Measurements from ENCODE around the gene TMEM192.
"Not testable (repeated sequence)": the region's sequence is repeated elsewhere in the genome, so short reads cannot be mapped to it uniquely, and the experiment has no call there.

Gene TMEM192

GRCh38 chr4:165094873-165095272 lies 17.8 kb downstream of the TMEM192 start:
- Histone ChIP-seq H3K4me1 (ENCODE audit: control insufficient read depth, insufficient read depth, low read length, poor library complexity, severe bottlenecking) (no peaks in the 10 kb centered on the region), H3K36me3 (ENCODE audit: control insufficient read depth, insufficient read depth, low read length) (peaks cover 13% of the 10 kb centered on the region), H3K27ac (ENCODE audit: low read depth, low read length, severe bottlenecking) (no peak overlapping the region), H3K9me3 (ENCODE audit: control insufficient read depth, low read length) (no peaks in the 10 kb centered on the region), H3K4me3 (ENCODE audit: extremely low read depth, insufficient read depth, low read length, poor library complexity, severe bottlenecking) (no peak overlapping the region)
- WGBS, 2 experiments (ENCODE audit: insufficient coverage in 2 of 2), result 100% methylated on average over 1 to 2 of the region's 3 CpGs

- H3K4me3 ChIP-seq (ENCODE audit: extremely low read depth, insufficient read depth, low read length, poor library complexity, severe bottlenecking); H3K4me1 ChIP-seq (ENCODE audit: control insufficient read depth, insufficient read depth, low read length, poor library complexity, severe bottlenecking); H3K9me3 ChIP-seq (ENCODE audit: control insufficient read depth, low read length); H3K27ac ChIP-seq (ENCODE audit: low read depth, low read length, severe bottlenecking): not testable (repeated sequence)
- peaks cover 27% of the 10 kb centered on the region for H3K36me3 ChIP-seq (ENCODE audit: control insufficient read depth, insufficient read depth, low read length)
- 89 to 98% methylated on average over 5 to 6 of the region's 8 CpGs for WGBS, 2 experiments (ENCODE audit: insufficient coverage in 2 of 2)
Observed at GRCh38 chr4:165092187-165092586, 20.5 kb downstream of the TMEM192 start.

DNA sequence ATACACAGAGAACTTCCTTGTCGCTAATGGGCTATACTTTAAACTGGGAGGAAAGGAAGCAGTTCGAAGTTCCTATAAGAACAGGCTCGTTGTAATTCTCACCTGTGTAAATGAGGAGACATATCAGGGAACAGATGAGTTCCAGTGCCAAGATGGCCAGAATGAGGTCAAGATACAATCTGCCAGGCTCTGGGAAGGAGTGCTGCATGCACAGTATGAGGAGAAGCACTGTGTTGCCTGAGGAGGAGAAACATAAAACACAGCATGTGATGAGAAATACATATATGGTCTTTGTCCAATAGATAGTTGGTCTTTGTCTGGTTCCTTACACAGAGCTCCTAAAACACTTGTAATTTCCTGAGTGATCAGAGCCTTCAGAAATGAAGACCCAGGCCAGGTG lies 24.3 kb downstream of the TMEM192 start:
- Histone ChIP-seq H3K36me3 (ENCODE audit: control insufficient read depth, insufficient read depth, low read length) (peaks cover 44% of the 10 kb centered on the region), H3K4me1 (ENCODE audit: control insufficient read depth, insufficient read depth, low read length, poor library complexity, severe bottlenecking) (no peaks in the 10 kb centered on the region), H3K9me3 (ENCODE audit: control insufficient read depth, low read length) (no peaks in the 10 kb centered on the region), H3K4me3 (ENCODE audit: extremely low read depth, insufficient read depth, low read length, poor library complexity, severe bottlenecking) (no peak overlapping the region), H3K27ac (ENCODE audit: low read depth, low read length, severe bottlenecking) (no peak overlapping the region)
- WGBS, 2 experiments (ENCODE audit: insufficient coverage in 2 of 2), result 86 to 91% methylated on average over 2 to 3 of the region's 3 CpGs

GRCh38 chr4:165085946-165086345 lies 26.7 kb downstream of the TMEM192 start:
- no peaks in the 10 kb centered on the region for H3K4me1 ChIP-seq (ENCODE audit: control insufficient read depth, insufficient read depth, low read length, poor library complexity, severe bottlenecking)
- H3K4me3 ChIP-seq (ENCODE audit: extremely low read depth, insufficient read depth, low read length, poor library complexity, severe bottlenecking), result no peak overlapping the region
- H3K27ac ChIP-seq (ENCODE audit: low read depth, low read length, severe bottlenecking), result no peak overlapping the region
- 100% methylated on average over 1 to 2 of the region's 2 CpGs for WGBS, 2 experiments (ENCODE audit: insufficient coverage in 2 of 2)
- peaks cover 40% of the 10 kb centered on the region for H3K36me3 ChIP-seq (ENCODE audit: control insufficient read depth, insufficient read depth, low read length)
- no peaks in the 10 kb centered on the region for H3K9me3 ChIP-seq (ENCODE audit: control insufficient read depth, low read length)

DNA sequence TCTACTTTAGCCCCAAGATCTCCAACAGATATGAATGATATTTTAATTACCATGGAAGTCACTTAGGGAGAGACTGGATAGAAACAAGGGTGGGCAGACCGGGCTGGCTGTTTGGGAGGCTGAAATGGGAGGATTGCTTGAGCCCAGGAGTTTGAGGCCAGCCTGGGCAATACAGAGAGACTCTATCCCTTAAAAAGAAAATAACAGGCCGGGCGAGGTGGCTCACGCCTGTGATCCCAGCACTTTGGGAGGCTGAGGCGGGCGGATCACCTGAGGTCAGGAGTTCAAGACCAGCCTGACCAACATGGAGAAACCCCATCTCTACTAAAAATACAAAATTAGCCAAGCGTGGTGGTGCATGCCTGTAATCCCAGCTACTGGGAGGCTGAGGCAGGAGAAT lies 27.9 kb downstream of the TMEM192 start:
- H3K4me1 ChIP-seq (ENCODE audit: control insufficient read depth, insufficient read depth, low read length, poor library complexity, severe bottlenecking); H3K4me3 ChIP-seq (ENCODE audit: extremely low read depth, insufficient read depth, low read length, poor library complexity, severe bottlenecking); H3K9me3 ChIP-seq (ENCODE audit: control insufficient read depth, low read length); H3K27ac ChIP-seq (ENCODE audit: low read depth, low read length, severe bottlenecking): not testable (repeated sequence)
- 100% methylated on average over 1 of the region's 7 CpGs; no CpG with 5 or more reads in 1 of the 2 experiments for WGBS, 2 experiments (ENCODE audit: insufficient coverage in 2 of 2)
- peaks cover 40% of the 10 kb centered on the region for H3K36me3 ChIP-seq (ENCODE audit: control insufficient read depth, insufficient read depth, low read length)

DNA sequence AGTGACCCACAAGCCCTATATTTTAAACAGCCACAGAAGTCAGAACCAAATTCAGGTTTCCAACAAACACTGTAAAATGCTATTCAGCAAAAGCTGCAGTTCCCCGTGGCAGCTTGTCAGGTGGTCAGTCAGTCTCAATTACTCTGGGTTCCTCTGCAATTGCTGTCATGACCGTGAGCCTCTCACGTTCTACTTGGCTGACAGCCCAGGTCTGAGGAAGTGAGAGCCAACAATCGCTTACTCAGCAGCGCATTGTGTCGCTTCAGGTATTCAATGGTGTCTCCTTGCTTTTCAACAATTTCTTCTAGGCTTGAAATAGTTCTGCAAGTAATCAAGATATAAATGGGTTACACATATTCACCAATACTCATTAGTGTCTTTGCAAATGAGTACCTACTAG lies 33.2 kb downstream of the TMEM192 start:
- Histone ChIP-seq H3K27ac (ENCODE audit: low read depth, low read length, severe bottlenecking) (no peak overlapping the region), H3K9me3 (ENCODE audit: control insufficient read depth, low read length) (no peaks in the 10 kb centered on the region), H3K36me3 (ENCODE audit: control insufficient read depth, insufficient read depth, low read length) (peaks cover 9% of the 10 kb centered on the region), H3K4me1 (ENCODE audit: control insufficient read depth, insufficient read depth, low read length, poor library complexity, severe bottlenecking) (no peaks in the 10 kb centered on the region), H3K4me3 (ENCODE audit: extremely low read depth, insufficient read depth, low read length, poor library complexity, severe bottlenecking) (no peak overlapping the region)
- 86 to 90% methylated on average over 3 to 4 of the region's 6 CpGs for WGBS, 2 experiments (ENCODE audit: insufficient coverage in 2 of 2)

DNA sequence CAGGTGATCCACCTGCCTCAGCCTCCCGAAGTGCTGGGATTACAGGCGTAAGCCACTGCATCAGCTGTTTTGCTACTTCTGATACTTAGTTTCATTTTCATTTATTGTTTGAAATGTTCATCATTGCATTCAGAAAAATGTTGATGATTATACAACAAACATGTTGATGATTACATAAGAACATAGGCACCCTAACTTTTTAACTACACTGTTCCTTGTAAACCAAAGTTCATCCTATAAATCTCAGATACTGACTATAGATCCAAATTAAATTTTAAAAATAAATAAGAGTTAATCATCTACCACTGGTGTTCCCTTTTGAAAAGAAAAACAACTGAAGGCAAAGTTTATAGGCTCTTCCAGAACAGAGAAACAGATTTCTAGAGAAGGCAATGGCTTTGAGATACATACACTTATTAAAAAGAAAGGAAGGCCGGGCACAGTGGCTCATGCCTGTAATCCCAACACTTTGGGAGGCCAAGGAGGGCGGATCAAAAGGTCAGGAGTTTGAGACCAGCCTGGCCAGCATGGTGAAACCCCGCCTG lies 35.6 kb downstream of the TMEM192 start:
- H3K36me3 ChIP-seq (ENCODE audit: control insufficient read depth, insufficient read depth, low read length), result peaks cover 9% of the 10 kb centered on the region
- WGBS, 2 experiments (ENCODE audit: insufficient coverage in 2 of 2), result 87 to 100% methylated on average over 2 to 3 of the region's 5 CpGs
- H3K4me3 ChIP-seq (ENCODE audit: extremely low read depth, insufficient read depth, low read length, poor library complexity, severe bottlenecking), result no peak overlapping the region
- no peaks in the 10 kb centered on the region for H3K9me3 ChIP-seq (ENCODE audit: control insufficient read depth, low read length)
- H3K4me1 ChIP-seq (ENCODE audit: control insufficient read depth, insufficient read depth, low read length, poor library complexity, severe bottlenecking), result no peaks in the 10 kb centered on the region
- no peak overlapping the region for H3K27ac ChIP-seq (ENCODE audit: low read depth, low read length, severe bottlenecking)

DNA sequence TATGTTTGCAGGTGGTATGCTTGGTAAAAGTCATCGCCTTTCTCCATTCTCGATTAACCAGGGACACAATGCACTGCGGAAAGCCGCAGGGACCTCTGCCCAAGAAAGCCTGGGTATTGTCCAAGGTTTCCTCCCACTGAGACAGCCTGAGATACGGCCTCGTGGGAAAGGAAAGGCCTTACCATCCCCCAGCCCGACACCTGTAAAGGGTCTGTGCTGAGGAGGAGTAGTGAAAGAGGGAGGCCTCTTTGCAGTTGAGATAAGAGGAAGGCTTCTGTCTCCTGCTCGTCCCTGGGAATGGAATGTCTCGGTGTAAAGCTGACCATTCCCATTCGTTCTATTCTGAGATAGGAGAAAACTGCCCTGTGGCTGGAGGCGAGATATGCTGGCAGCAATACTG lies 39.3 kb downstream of the TMEM192 start:
- not testable (repeated sequence) for H3K36me3 ChIP-seq (ENCODE audit: control insufficient read depth, insufficient read depth, low read length); H3K27ac ChIP-seq (ENCODE audit: low read depth, low read length, severe bottlenecking); H3K4me3 ChIP-seq (ENCODE audit: extremely low read depth, insufficient read depth, low read length, poor library complexity, severe bottlenecking); H3K9me3 ChIP-seq (ENCODE audit: control insufficient read depth, low read length); H3K4me1 ChIP-seq (ENCODE audit: control insufficient read depth, insufficient read depth, low read length, poor library complexity, severe bottlenecking)
- WGBS, 2 experiments (ENCODE audit: insufficient coverage in 2 of 2), result 71 to 86% methylated on average over 6 of the region's 11 CpGs

GRCh38 chr4:165070560-165070959 lies 42.1 kb downstream of the TMEM192 start:
- Histone ChIP-seq H3K27ac (ENCODE audit: low read depth, low read length, severe bottlenecking) (no peak overlapping the region), H3K4me1 (ENCODE audit: control insufficient read depth, insufficient read depth, low read length, poor library complexity, severe bottlenecking) (no peaks in the 10 kb centered on the region), H3K36me3 (ENCODE audit: control insufficient read depth, insufficient read depth, low read length) (no peaks in the 10 kb centered on the region), H3K4me3 (ENCODE audit: extremely low read depth, insufficient read depth, low read length, poor library complexity, severe bottlenecking) (no peak overlapping the region), H3K9me3 (ENCODE audit: control insufficient read depth, low read length) (no peaks in the 10 kb centered on the region)
- no CpG with 5 or more reads among the region's 1 CpG for WGBS, 2 experiments (ENCODE audit: insufficient coverage in 2 of 2)

GRCh38 chr4:165060938-165061337 lies 51.7 kb downstream of the TMEM192 start:
- Histone ChIP-seq H3K27ac (ENCODE audit: low read depth, low read length, severe bottlenecking) (no peak overlapping the region), H3K4me3 (ENCODE audit: extremely low read depth, insufficient read depth, low read length, poor library complexity, severe bottlenecking) (no peak overlapping the region), H3K4me1 (ENCODE audit: control insufficient read depth, insufficient read depth, low read length, poor library complexity, severe bottlenecking) (peaks cover 3% of the 10 kb centered on the region), H3K9me3 (ENCODE audit: control insufficient read depth, low read length) (no peaks in the 10 kb centered on the region), H3K36me3 (ENCODE audit: control insufficient read depth, insufficient read depth, low read length) (no peaks in the 10 kb centered on the region)
- no CpG with 5 or more reads among the region's 1 CpG for WGBS, 2 experiments (ENCODE audit: insufficient coverage in 2 of 2)

DNA sequence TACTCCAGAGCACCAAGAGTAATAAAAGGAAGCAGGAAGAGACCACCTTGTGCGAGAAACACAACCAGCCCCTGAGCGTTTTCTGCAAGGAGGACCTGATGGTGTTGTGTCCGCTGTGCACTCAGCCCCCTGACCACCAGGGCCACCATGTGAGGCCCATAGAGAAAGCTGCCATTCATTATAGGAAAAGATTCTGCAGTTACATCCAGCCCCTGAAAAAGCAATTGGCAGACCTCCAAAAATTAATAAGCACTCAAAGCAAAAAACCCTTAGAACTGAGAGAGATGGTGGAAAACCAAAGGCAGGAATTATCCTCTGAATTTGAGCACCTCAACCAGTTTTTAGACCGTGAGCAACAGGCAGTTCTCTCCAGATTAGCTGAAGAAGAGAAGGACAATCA lies 53.3 kb downstream of the TMEM192 start:
- WGBS, 2 experiments (ENCODE audit: insufficient coverage in 2 of 2), result 94 to 100% methylated on average over 3 of the region's 4 CpGs
- peaks cover 3% of the 10 kb centered on the region for H3K4me1 ChIP-seq (ENCODE audit: control insufficient read depth, insufficient read depth, low read length, poor library complexity, severe bottlenecking)
- no peaks in the 10 kb centered on the region for H3K9me3 ChIP-seq (ENCODE audit: control insufficient read depth, low read length)
- no peak overlapping the region for H3K4me3 ChIP-seq (ENCODE audit: extremely low read depth, insufficient read depth, low read length, poor library complexity, severe bottlenecking)
- H3K27ac ChIP-seq (ENCODE audit: low read depth, low read length, severe bottlenecking), result no peak overlapping the region
- no peaks in the 10 kb centered on the region for H3K36me3 ChIP-seq (ENCODE audit: control insufficient read depth, insufficient read depth, low read length)

Measured in mesodermal cell (in vitro differentiated cells).